ENCODE data around the gene KIAA0930. TPM values are rescaled to one million over a fixed set of nuclear protein-coding genes. Genes with fewer than 3 reads are reported as not detected.

The KIAA0930 gene
- total and polyA plus RNA-seq, 5 donors: 14.8 to 34.1 (median 23.6) TPM

DNA sequence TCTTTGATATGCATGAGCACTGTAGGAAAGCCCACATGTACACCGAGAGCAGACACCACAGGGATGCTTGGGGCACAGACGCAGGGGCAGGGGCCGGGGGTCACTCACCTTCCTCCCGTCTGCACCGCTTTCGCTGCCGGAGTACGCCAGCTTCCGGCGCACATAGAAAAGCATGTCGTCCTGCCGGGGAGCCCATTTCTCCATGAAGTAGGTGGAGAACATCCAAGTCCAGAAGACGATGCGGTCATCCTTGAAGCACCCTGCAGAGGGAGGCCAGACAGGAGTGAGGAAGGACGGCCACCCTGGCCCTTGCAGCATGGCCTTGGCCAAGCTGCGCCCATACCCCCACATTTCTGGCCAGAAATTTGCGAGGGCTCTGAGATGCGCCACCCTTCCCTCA is 28.8 kb downstream of the KIAA0930 start:
- peak in 1 of 2 donors; percentile 13 for ATAC-seq
- DNase-seq: no peak

DNA sequence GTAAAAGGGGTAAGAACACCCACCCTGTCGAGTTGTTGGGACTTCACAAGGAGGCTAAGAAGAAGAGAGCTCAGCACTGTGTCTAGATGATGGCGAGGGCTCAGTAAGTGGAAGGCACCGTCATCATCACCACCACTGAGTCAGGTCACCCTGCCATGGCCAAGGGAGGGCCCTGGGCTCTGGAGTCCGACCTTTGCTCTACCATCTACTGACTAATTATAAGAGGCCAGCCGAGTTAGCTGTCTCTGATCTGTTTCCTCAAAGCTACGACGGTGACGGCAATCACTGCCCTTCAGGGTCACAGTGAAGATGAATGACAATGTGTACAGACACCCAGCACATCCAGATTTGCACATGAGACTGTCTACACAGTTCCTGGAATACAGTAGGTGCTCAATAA is 29.3 kb downstream of the KIAA0930 start:
- intact Hi-C loops (cut with DNase I): no loop called here
- Histone ChIP-seq H3K4me1 (ENCODE audit: control insufficient read depth, insufficient read depth, low read length) (peaks cover 5% of the 10 kb centered on the region), H3K27me3 (ENCODE audit: control insufficient read depth, insufficient read depth) (no peaks in the 10 kb centered on the region), H3K27ac (ENCODE audit: low read length) (no peak overlapping the region), H3K9me3 (ENCODE audit: control insufficient read depth, low read length) (no peaks in the 10 kb centered on the region), H3K4me3 (ENCODE audit: low read length) (no peak overlapping the region)
- 91% methylated on average over 8 of the region's 8 CpGs for WGBS
- ATAC-seq (no peak), DNase-seq (no peak)

More for the DNA sequence above, 28.8 kb downstream of the KIAA0930 start:
- WGBS: 83% methylated on average over 18 of the region's 18 CpGs
- intact Hi-C loops (cut with DNase I): no loop called here
- no peak overlapping the region for H3K4me3 ChIP-seq (ENCODE audit: low read length)
- no peaks in the 10 kb centered on the region for H3K9me3 ChIP-seq (ENCODE audit: control insufficient read depth, low read length)
- H3K4me1 ChIP-seq (ENCODE audit: control insufficient read depth, insufficient read depth, low read length): peaks cover 5% of the 10 kb centered on the region
- H3K27me3 ChIP-seq (ENCODE audit: control insufficient read depth, insufficient read depth): no peaks in the 10 kb centered on the region
- no peak overlapping the region for H3K27ac ChIP-seq (ENCODE audit: low read length)

DNA sequence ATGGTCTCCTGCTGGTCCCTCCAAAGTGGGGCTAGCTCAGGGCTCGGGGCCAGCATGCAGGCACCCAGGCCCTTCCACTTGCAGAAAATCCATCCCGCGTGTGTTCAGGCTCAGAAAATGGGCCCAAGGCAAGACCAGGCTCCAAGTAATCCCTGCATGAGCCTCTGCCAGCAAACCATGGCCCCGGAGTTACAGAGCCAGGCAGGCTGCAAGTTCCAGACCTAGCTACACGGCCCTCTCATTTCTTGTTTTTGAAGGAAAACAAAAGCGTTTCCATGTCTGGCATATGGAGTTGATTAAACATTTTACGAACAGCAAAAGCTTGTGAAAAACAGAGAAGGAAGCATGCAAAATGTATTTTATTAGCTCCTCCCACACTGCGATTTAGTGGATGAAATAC is 29.7 kb downstream of the KIAA0930 start:
- Histone ChIP-seq H3K27ac (ENCODE audit: low read length) (no peak overlapping the region), H3K4me3 (ENCODE audit: low read length) (no peak overlapping the region), H3K4me1 (ENCODE audit: control insufficient read depth, insufficient read depth, low read length) (peaks cover 5% of the 10 kb centered on the region), H3K27me3 (ENCODE audit: control insufficient read depth, insufficient read depth) (no peaks in the 10 kb centered on the region), H3K9me3 (ENCODE audit: control insufficient read depth, low read length) (no peaks in the 10 kb centered on the region)
- DNase-seq: peak in 1 of 3 donors; percentile 35
- WGBS: 88% methylated on average over 8 of the region's 8 CpGs
- no peak for ATAC-seq
- intact Hi-C loops (cut with DNase I): no loop called here

DNA sequence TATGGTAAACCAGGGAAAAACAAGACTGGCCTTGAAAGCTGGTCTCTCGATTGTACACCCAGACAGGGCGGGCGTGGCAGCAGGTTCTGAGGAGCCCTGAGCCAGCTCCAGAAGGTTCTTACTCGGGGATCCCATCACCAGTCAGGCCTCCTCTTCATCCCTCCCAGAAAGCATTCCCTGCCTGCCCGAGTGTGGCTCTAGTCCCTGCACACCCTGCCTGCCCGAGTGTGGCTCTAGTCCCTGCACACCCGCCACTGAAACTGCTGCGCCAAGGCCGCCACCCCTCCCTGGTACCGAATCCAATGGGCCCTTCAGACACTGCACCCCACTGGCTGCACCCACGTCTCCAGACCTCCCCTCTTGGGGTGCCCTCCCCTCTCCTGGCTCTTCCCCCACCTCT is 30.1 kb downstream of the KIAA0930 start:
- ATAC-seq (no peak), DNase-seq (peak in 1 of 3 donors; percentile 32)
- Histone ChIP-seq H3K4me3 (ENCODE audit: low read length) (no peak overlapping the region), H3K9me3 (ENCODE audit: control insufficient read depth, low read length) (no peaks in the 10 kb centered on the region), H3K27ac (ENCODE audit: low read length) (no peak overlapping the region), H3K4me1 (ENCODE audit: control insufficient read depth, insufficient read depth, low read length) (peaks cover 5% of the 10 kb centered on the region), H3K27me3 (ENCODE audit: control insufficient read depth, insufficient read depth) (no peaks in the 10 kb centered on the region)
- intact Hi-C loops (cut with DNase I): no loop called here
- WGBS: 91% methylated on average over 11 of the region's 11 CpGs

DNA sequence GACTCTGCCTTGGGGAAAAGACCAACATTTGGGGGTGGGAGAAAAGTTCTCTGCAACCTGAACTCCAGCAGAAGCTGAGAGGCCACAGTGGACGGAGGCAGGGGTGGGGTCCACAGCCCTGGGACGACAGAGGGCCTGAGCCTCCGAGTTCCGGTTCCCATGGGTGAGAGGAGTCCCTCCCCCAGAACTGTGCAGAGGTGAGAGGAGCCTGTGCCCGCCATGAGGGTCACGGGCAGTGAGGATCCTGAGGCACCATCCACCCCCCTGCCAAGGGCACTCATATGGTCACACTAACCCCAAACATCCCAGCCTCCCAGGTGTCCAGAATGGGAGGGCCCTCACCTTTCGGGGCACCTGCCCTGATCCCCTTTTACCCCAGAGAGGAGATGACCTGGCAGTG is 30.5 kb downstream of the KIAA0930 start:
- WGBS: 92% methylated on average over 7 of the region's 7 CpGs
- intact Hi-C loops (cut with DNase I): no loop called here
- Histone ChIP-seq H3K27ac (ENCODE audit: low read length) (no peak overlapping the region), H3K4me3 (ENCODE audit: low read length) (no peak overlapping the region), H3K4me1 (ENCODE audit: control insufficient read depth, insufficient read depth, low read length) (peaks cover 5% of the 10 kb centered on the region), H3K9me3 (ENCODE audit: control insufficient read depth, low read length) (no peaks in the 10 kb centered on the region), H3K27me3 (ENCODE audit: control insufficient read depth, insufficient read depth) (no peaks in the 10 kb centered on the region)
- DNase-seq (no peak), ATAC-seq (no peak)

DNA sequence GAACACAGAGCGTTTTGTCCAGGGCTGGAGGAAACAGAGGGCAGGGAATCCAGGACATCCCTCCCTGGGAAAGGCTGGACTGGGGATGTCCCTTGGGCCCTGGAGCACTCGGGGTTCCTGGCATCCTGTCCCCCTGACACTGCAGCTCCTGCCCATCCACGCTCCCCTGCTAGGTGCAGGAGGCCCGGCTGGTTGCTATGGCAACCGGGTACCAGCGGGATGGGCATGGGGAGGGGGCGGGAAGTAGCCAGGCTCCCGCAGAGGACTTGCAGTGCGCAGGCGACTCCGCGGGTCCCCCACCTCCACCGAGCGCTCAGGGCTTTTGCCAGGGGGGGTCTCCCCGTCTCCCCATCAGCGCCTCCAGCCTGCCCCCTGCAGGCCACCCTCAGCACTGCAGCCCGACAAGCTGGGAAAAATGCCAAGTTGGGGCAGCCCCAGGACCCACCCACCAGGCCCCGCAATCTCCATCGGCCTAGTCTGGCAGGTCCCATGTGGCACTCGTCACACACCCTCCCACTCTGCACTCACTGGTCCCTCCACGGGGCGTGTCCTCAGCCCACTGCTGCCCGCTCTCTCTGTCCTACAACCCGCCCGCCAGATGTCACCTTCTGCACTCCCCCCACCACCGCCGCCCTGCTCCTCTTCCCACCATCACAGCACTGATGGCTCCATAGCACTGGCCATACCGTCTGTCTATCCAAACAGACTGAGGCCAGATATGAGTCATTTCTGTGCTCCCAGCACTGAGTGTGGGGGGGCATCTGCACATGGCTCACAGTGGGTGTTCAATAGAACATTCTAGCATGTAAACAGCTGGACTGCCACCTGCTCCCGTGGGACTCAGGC is 31.5 kb downstream of the KIAA0930 start:
- Histone ChIP-seq H3K4me1 (ENCODE audit: control insufficient read depth, insufficient read depth, low read length) (peaks cover 5% of the 10 kb centered on the region), H3K9me3 (ENCODE audit: control insufficient read depth, low read length) (no peaks in the 10 kb centered on the region), H3K27me3 (ENCODE audit: control insufficient read depth, insufficient read depth) (no peaks in the 10 kb centered on the region), H3K27ac (ENCODE audit: low read length) (no peak overlapping the region), H3K4me3 (ENCODE audit: low read length) (no peak overlapping the region)
- DNase-seq: peak in 2 of 3 donors; percentile 71 to 75
- peak in 1 of 2 donors; percentile 8 for ATAC-seq
- WGBS: 44% methylated on average over 29 of the region's 29 CpGs
- intact Hi-C loops (cut with DNase I): no loop called here

DNA sequence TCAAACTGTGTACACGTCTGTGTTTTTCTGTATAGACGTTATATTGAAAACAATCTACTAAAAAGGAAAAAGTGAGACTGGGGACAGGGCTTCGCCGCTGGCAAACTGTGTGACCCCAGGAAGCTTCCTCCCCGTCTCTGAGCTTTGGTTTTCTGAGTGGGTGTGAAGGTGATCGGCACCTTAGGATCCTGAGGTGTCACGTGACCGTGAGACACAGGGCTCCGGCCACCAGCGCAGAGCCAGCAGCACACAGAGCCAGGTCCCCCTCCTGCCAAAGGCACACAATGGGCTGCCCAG is 32.0 kb downstream of the KIAA0930 start:
- Histone ChIP-seq H3K4me1 (ENCODE audit: control insufficient read depth, insufficient read depth, low read length) (peaks cover 5% of the 10 kb centered on the region), H3K27me3 (ENCODE audit: control insufficient read depth, insufficient read depth) (no peaks in the 10 kb centered on the region), H3K9me3 (ENCODE audit: control insufficient read depth, low read length) (no peaks in the 10 kb centered on the region), H3K27ac (ENCODE audit: low read length) (no peak overlapping the region), H3K4me3 (ENCODE audit: low read length) (no peak overlapping the region)
- ATAC-seq (no peak), DNase-seq (no peak)
- 86% methylated on average over 10 of the region's 10 CpGs for WGBS
- intact Hi-C loops (cut with DNase I): no loop called here

DNA sequence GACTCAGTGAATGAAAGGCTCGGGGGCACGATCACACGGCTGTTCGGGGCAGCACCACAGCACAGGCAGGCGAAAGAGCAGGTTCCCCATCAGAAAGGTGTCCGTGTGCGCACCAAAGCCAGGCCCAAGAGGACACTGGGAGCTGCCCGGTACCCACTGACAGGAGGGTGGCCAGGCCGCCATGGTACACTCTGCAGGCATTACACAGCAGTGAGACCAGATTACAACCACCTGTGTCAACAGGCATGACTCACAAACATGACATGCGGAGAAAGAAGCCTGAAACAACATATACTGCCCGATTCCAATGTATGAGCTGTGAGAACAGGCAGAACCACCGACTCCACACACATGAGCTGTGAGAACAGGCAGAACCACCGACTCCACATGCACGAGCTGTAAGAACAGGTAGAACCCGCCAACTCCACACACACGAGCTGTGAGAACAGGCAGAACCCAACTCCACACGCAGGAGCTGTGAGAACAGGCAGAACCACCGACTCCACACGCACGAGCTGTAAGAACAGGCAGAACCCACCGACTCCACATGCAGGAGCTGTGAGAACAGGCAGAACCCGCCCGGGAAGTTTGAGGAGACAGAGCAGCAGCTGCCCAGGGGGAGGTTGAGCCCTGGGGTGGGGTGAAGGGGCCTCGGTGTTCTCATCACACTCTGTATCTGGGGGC is 32.6 kb downstream of the KIAA0930 start:
- Histone ChIP-seq H3K27ac (ENCODE audit: low read length) (no peak overlapping the region), H3K9me3 (ENCODE audit: control insufficient read depth, low read length) (no peaks in the 10 kb centered on the region), H3K4me3 (ENCODE audit: low read length) (no peak overlapping the region), H3K4me1 (ENCODE audit: control insufficient read depth, insufficient read depth, low read length) (peaks cover 3% of the 10 kb centered on the region), H3K27me3 (ENCODE audit: control insufficient read depth, insufficient read depth) (no peaks in the 10 kb centered on the region)
- no peak for DNase-seq
- no peak for ATAC-seq
- intact Hi-C loops (cut with DNase I): no loop called here
- WGBS: 86% methylated on average over 24 of the region's 24 CpGs

DNA sequence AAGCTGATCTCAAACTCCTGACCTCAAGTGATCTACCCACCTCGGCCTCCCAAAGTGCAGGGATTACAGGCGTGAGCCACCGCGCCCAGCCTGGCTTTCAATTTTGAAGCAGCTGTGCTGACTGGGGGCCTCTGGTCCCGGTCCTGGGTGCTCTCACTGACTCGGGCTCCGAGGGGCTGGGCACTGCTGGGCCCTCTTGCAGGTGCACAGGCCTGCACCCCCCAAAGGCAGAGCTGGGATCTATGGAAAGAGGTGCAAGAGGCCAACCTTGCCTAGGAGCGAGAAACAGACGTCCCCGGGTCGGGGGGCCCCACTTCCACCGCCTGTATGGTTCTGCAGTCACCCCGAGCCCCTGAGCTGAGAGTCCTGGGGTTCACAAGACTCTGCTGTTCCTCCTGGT is 33.2 kb downstream of the KIAA0930 start:
- H3K27me3 ChIP-seq (ENCODE audit: control insufficient read depth, insufficient read depth): no peaks in the 10 kb centered on the region
- no peak overlapping the region for H3K27ac ChIP-seq (ENCODE audit: low read length)
- no peaks in the 10 kb centered on the region for H3K9me3 ChIP-seq (ENCODE audit: control insufficient read depth, low read length)
- 97% methylated on average over 13 of the region's 13 CpGs for WGBS
- ATAC-seq (no peak), DNase-seq (no peak)
- intact Hi-C loops (cut with DNase I): no loop called here
- no peak overlapping the region for H3K4me3 ChIP-seq (ENCODE audit: low read length)
- H3K4me1 ChIP-seq (ENCODE audit: control insufficient read depth, insufficient read depth, low read length): no peaks in the 10 kb centered on the region

DNA sequence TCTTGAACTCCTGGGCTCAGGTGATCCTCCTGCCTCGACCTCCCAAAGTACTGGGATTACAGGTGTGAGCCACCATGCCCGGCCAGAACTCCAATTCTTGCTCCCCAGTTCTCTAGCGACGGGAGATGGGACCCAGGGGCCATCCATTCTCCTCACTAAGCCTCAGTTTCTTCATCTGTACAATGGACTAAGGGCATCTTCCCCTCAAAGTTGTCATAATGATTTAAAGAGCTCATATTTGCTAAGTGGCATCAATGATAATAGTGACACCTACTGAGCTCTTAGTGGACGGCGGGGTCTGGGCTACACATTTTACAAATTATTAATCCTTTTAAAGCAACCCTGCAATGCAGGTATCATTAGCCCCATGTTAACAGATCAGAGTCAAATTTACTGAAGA is 34.5 kb downstream of the KIAA0930 start:
- DNase-seq: no peak
- ATAC-seq: no peak
- 87% methylated on average over 6 of the region's 6 CpGs for WGBS
- Histone ChIP-seq H3K27ac (ENCODE audit: low read length) (no peak overlapping the region), H3K27me3 (ENCODE audit: control insufficient read depth, insufficient read depth) (no peaks in the 10 kb centered on the region), H3K9me3 (ENCODE audit: control insufficient read depth, low read length) (no peaks in the 10 kb centered on the region), H3K4me3 (ENCODE audit: low read length) (no peak overlapping the region), H3K4me1 (ENCODE audit: control insufficient read depth, insufficient read depth, low read length) (no peaks in the 10 kb centered on the region)
- intact Hi-C loops (cut with DNase I): no loop called here

DNA sequence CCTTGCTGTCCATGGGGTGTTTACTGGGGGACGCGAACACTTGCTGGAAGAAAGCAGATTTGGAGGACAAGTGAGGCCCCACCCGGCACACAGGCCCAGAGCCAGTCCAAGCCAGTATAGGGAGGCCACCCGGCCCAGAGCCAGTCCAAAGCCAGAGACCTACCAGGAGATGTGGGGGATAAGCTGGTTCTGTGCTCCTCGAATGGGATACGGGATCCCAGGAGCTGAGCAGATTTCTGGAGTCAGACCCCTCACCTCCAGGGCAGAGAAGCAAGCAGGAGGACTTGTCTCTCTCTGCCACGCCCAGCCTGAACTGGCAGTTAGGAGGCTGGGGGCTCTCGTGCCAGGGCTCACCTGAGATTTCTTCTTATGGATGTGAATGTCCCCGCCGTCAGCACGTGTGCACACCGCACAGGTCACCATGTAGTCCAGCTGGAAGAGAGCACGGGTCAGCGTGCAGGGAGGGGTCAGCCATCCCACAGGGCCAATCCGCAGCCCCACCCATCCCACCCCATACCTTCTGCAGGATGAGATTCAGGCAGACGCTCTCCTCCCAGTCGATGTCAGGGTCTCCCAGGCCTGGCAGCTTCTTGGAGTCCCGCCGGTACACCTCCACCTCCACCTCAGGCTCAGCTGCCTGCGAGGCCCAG is 35.3 kb downstream of the KIAA0930 start:
- H3K4me1 ChIP-seq (ENCODE audit: control insufficient read depth, insufficient read depth, low read length): no peaks in the 10 kb centered on the region
- DNase-seq (no peak), ATAC-seq (no peak)
- no peaks in the 10 kb centered on the region for H3K27me3 ChIP-seq (ENCODE audit: control insufficient read depth, insufficient read depth)
- no peak overlapping the region for H3K4me3 ChIP-seq (ENCODE audit: low read length)
- no peaks in the 10 kb centered on the region for H3K9me3 ChIP-seq (ENCODE audit: control insufficient read depth, low read length)
- H3K27ac ChIP-seq (ENCODE audit: low read length): no peak overlapping the region
- intact Hi-C loops (cut with DNase I): no loop called here
- 89% methylated on average over 20 of the region's 20 CpGs for WGBS
